Right lung (tissue), 10 donors: Measurements from ENCODE around the gene ING1. TPM values are rescaled to one million over a fixed set of nuclear protein-coding genes. Genes with fewer than 3 reads are reported as not detected.
"Not testable (repeated sequence)": the region's sequence is repeated elsewhere in the genome, so short reads cannot be mapped to it uniquely, and the experiment has no call there.

Experiments
- DNase-seq, 2 donors: peaks; one replicate each; pipeline ENCODE4 v3.0.0-alpha.2; 2013
- long read RNA-seq, 8 donors: transcript quantifications; one replicate each; lab custom pipeline, GENCODE V29; 2026
- polyA plus RNA-seq, 5 donors: library from polyadenylated mRNA; unstranded; fragments of 120-200 nt; gene quantifications; one replicate each; pipeline versions ENCODE4 v1.2.1 to v1.2.3, GENCODE V29; 2013; ENCODE audit warnings: inconsistent platforms in 1 of 5, low replicate concordance in 1 of 5; ENCODE audit not compliant: insufficient read length in 5 of 5, insufficient read depth in 1 of 5

The ING1 gene
- polyA plus RNA-seq: 10 to 100 TPM; 19.6 to 24.9 (median 20.7) TPM
- long read RNA-seq, donor 1, full-length matches to known transcripts: 19 of 19 reads
- long read RNA-seq, donor 1, partial matches to known transcripts: 0 of 19 reads
- long read RNA-seq, donor 1, other reads (novel, unspliced or antisense): 0 of 19 reads
- long read RNA-seq, donor 2, full-length matches to known transcripts: 6 of 6 reads
- long read RNA-seq, donor 2, partial matches to known transcripts: 0 of 6 reads
- long read RNA-seq, donor 2, other reads (novel, unspliced or antisense): 0 of 6 reads
- long read RNA-seq, donor 3, full-length matches to known transcripts: 14 of 14 reads
- long read RNA-seq, donor 3, partial matches to known transcripts: 0 of 14 reads
- long read RNA-seq, donor 3, other reads (novel, unspliced or antisense): 0 of 14 reads
- long read RNA-seq, donor 4, full-length matches to known transcripts: 4 of 4 reads
- long read RNA-seq, donor 4, partial matches to known transcripts: 0 of 4 reads
- long read RNA-seq, donor 4, other reads (novel, unspliced or antisense): 0 of 4 reads
- long read RNA-seq, donor 5, full-length matches to known transcripts: 19 of 19 reads
- long read RNA-seq, donor 5, partial matches to known transcripts: 0 of 19 reads
- long read RNA-seq, donor 5, other reads (novel, unspliced or antisense): 0 of 19 reads
- long read RNA-seq, donor 6, full-length matches to known transcripts: 22 of 22 reads
- long read RNA-seq, donor 6, partial matches to known transcripts: 0 of 22 reads
- long read RNA-seq, donor 6, other reads (novel, unspliced or antisense): 0 of 22 reads
- long read RNA-seq, donor 7, full-length matches to known transcripts: 18 of 18 reads
- long read RNA-seq, donor 7, partial matches to known transcripts: 0 of 18 reads
- long read RNA-seq, donor 7, other reads (novel, unspliced or antisense): 0 of 18 reads
- long read RNA-seq, donor 8, full-length matches to known transcripts: 3 of 3 reads
- long read RNA-seq, donor 8, partial matches to known transcripts: 0 of 3 reads
- long read RNA-seq, donor 8, other reads (novel, unspliced or antisense): 0 of 3 reads

DNA sequence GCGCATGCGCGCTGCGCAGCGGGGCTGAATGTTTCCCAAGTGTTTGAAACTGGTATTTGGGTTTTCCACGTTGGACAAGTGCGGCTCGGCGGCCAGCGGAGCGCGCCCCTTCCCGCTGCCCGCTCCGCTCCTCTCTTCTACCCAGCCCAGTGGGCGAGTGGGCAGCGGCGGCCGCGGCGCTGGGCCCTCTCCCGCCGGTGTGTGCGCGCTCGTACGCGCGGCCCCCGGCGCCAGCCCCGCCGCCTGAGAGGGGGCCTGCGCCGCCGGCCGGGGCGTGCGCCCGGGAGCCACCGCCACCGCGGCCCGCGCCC lies at the start of gene ING1:
ING1 (plus strand) TSS at position 59 of the 311 bp plus-strand sequence. CDS start 450 bp downstream, outside the sequence.
- no peak for DNase-seq

DNA sequence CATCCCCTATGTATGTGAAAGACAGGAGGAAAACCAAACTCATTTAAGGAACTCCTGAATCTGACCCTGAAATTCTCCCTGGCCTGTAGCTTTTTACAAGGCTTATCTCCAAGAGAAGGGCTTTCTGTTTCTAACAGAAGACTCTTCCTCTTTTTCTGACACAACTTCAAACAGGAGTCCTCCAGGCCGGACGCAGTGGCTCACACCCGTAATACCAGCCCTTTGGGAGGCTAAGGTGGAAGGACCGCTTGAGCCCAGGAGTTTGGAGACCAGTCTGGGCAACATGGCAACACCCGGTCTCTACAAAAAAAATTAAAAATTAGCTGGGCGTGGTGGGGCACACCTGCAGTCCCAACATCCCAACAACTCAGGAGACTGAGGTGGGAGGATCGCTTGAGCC lies 49.5 kb upstream of the ING1 start:
- no peak for DNase-seq

DNA sequence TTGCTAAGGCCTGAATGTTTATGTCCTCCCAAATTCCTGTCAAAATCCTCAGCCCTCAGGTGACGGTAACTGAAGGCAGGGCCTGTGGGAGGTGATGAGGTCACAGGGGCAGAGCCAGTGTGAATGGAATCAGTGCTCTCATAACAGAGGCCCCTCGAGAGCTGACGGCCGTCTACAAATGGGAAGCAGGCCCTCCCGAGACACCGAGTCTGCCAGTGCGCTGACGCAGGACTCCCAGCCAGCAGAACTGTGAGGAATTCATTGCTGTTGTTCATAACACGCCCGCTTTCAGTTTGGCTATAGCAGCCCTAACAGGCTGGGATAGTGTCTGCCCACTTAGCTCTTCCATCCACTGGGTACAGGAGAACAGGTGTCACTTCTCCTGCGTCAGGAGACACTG lies 48.8 kb upstream of the ING1 start:
- no peak for DNase-seq

DNA sequence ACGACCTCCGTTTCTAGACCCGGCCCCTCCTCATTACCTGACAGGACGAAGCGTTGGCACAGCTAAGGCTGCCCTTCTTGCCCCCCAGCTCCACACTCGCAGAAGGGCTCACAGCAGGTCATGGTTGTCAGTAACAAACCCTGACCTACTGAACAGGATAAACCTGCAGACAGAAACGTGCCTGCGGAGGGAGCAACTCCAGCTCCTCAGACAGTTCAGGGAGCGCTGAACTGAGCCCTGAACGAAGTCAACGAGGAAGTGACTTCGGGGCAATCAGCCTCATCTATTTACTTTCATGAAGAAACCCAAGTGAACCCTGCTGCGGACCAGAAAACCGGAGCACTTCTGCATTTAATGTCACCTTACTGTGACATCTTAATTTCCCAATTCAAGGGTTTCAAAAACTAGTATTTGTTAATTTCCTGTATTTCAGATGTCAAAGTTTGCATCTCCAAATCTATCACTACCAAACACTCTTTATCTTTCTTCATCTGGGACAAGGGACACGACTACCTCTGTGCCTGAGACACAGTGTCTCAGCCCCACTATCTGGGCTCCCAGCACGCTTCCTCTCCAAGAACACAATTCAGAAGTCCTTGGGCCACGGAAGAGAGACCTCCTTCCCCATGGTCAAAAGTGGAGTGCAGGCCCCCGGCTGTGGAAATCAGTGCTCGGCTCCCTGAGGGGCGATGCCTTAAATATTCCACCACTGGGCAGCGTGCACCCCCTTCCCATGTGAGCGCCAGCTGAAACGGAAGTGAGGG lies 47.8 kb upstream of the ING1 start:
- DNase-seq: no peak

DNA sequence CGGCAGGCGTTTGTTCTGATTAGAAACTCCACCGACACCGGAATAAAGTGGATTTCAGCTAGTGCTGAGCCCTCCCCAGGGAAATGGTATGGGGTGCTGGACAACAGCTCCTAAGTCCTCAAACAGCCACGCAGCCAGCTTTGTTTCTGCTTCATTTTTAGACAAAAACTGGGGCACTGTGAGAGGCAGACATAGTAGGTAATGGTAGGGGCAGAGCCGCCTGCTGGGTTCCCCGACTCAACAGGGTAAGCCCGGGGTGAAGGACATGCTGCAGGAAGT lies 47.3 kb upstream of the ING1 start:
- DNase-seq: no peak

DNA sequence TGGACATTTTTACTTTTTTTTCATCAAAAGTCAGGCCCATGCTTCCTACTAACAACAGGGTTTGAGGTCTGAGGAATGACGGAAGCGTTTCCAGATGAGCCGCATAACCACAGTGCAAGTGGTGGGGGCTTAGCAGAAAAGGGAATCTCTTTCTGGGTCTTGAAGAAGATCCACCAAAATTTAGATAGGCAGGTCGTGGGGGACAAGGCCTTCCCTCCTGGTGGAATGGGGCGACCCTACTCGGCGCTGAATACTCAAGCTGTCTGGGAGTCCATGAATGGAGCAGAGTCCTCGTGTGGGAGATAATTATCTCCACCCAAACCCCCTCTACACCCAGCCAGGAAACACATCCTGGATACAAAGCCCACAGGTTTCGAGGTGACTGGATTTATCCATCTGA lies 44.5 kb upstream of the ING1 start:
- no peak for DNase-seq

GRCh38 chr13:110669814-110670213 lies 43.7 kb upstream of the ING1 start:
- DNase-seq: not testable (repeated sequence)

DNA sequence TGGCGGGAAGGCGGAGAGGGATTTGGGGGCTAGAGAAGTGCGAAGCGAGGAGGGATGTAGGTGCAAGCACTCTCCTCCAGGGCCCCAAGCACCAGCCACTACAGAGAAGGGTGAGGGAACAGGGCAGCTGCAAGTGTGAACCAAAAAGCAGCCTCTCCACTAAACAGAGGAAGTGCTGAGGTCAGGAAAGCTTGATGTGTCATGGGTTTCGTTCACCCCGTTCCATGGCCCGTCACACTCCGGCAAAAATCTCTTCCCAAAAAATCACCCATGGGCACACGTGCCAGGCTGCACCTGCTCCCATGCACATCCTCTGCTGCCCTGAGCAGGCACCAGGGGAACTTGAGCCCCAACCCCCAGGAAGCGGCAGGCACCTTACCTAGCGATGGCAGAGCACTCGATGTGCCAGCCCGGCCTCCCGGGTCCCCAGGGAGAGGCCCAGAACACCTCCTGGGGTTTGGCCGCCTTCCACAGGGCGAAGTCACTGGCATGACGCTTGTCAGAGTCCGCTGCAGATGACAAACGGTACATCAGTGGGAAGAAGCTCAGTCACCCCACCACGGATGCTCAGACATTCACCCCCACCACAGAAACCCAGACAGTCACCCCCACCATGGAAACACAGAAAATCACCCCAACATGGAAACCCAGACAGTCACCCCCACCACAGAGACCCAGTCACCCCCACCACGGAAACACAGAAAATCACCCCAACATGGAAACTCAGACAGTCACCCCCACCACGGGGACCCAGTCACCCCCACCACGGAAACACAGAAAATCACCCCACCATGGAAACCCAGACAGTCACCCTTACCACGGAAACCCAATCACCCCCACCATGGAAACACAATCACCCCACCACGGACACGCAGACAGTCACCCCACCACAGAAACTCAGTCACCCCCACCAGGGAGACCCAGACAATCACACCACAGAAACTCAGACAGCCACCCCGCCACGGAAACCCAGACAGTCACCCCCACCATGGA lies 36.6 kb upstream of the ING1 start:
- DNase-seq: no peak

DNA sequence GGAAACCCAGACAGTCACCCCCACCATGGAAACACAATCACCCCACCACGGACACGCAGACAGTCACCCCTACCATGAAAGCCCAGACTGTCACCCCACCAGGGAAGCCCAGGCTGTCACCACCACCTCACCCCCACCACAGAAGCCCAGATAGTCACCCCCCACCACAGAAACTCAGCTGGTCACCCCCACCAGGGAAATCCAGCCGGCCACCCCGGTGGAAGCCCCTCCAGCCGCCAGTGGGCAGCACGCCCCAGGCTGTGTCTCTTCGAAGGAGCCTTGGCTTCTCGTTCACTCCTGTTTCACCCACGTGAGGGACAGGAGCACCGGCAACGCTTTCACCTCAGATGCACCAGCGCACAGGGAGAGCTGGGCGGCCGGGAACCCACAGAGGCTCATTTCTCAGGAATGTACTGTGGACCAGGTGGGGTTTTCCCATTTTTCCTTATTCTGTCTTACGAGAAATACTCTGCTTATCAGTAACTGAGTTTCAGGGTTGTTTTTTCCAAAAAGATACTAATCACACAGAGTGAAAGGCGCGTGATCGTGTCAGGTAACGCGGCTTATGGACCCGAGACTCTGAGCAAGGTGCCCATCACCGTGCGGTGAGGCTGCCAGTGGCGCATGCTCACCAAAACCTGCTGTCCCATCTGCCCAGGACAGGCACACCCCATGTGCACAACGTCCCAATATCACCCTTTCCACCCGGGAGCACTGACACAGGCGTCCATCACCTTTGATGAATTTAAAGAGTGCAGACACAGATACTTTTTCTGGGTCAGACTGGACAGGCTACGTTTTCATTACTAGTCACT lies 35.6 kb upstream of the ING1 start:
- no peak for DNase-seq

DNA sequence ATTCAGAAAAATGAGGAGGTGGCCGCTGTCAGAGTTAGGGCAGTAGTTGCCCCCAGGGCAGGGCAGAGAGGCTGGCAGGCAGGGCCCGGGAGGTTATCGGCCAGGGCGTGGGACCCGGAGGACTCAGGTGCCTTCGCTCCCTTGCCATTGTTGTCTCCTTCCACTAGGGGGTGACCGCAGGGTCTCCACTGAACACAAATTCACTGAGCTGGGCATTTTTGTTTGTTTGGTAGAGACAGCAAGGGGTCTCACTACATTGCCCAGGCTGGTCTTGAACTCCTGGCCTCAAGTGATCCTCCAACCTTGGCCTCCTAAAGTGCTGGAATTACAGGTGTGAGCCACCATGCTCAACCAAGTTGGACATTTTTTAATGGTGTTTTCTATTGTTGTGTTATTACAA lies 32.6 kb upstream of the ING1 start:
- no peak for DNase-seq

DNA sequence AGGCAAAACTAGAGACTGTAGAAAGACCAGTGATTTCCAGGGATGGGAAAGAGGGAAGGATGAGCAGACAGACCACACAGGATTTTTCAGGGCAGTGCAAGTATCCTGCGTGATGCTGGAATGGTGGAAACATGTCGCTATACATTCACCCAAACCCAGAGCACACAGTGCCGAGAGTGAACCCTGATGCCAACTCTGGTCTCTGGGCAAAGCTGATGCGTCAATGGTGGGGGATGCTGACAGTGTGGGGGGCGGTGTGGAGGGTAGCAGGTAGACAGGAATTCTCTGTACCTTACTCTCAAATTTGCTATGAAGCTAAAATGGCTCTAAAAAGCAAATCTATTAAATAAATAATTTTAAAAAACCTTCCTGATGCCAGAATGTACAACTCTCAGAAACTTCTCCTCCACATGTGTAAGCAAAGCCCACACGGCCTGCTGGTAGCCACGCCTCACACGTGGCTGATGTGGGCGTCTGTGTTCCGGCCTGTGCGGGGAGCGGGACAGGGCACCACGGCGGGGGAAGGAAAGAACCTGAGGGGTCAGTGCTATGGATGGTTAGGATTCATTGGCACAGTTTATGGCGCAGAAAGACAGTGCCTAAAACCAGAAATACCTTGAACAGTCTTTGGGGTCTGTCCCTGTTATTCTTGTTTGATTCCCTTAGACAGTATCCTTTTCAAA lies 31.5 kb upstream of the ING1 start:
- no peak for DNase-seq

- DNase-seq: no peak
These were observed 30.8 kb upstream of the ING1 start for GRCh38 chr13:110682746-110683145.

DNA sequence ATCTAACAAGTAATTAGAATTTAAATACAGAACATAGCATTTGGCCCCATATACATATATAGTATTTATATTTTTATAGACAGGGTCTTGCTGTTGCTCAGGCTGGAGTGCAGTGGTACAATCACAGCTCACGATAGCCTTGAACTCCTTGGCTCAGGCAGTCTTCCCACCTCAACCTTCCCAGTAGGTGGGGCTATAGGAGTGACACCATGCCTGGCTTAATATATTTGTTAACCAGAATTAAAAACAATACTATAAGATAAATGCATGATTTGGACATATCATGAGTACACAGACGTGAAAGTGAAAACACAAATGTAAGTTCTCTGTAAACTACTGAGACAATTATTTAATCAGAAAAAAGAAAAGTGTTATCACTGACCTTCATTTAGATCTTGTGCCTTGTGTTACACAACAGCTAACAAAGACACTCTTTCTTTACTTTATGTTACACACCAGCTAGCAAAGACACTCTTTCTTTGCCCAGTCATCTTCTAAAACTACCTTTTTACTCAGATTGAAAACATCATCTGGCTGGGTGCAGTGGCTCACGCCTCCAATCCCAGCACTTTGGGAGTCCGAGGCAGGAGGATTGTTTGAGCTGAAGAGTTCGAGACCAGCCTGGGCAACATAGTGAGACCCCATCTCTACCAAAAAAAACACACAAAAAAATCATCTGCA lies 30.2 kb upstream of the ING1 start:
- no peak for DNase-seq

- no peak for DNase-seq
These were observed 29.6 kb upstream of the ING1 start for GRCh38 chr13:110683921-110684320.

DNA sequence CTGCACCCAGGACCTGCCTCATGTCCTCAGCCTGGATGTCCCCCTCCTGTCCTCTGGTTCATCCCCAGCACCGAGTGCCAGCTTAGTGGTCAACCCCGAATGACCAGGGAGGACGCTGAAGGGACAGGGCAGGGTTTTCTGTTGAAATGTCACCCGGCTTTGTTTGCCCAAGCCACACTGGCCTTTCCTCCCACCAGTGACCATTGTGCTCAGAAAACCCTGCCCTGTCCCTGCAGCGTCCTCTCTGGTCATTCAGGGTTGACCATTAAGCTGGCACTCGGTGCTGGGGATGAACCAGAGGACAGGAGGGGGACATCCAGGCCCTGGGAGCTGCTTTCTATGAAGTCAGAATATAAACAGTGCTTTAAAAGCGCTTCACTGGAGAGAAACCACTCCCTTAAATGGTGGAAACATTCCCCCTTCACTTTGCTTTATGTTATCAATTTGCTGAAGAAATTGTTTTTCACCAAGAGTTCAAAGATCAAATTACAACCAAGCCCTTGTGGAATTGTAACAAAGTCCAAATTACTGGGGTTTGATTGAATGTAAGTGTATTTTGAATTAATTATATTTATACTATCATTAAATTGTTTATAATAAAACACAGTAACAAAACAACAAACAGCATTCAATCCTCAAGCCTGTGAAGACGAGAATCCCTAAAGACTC lies 29.0 kb upstream of the ING1 start:
- no peak for DNase-seq

DNA sequence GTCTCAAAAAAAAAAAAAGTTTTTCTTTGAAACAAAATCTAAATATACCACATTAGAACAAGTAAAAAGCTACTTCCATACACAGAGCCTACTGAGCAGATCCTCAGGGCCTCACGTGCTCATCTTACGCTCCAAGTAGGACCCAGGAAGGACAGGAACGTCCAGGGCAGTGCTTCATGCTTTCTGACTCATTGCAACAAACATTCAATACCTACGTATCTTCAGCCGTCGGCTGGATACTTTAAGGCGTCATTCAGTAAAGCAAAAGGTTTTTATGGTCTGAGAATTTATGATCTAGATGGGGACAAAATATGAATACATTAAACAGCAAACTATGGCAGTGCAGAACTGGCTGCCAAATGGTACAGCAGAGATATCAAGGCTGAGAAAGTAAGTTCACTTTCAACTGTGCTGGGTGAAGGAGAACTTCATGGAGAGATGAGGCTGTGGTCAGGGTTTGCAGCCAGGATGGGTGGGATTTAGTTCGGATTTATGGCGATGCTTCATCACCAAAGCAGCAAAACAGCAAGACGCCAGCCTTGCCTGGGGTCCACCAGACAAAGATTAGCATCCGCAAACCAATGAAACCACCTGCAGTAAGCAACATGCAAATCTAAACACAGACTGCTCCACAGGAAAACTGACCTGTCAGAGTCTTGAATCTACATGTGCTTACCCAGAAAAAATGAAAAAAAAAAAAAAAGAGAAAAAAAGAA lies 28.0 kb upstream of the ING1 start:
- no peak for DNase-seq

- no peak for DNase-seq
These were observed 25.8 kb upstream of the ING1 start for GRCh38 chr13:110687736-110688135.
